ENCODE measurements around the gene SH3BP1.

DNA sequence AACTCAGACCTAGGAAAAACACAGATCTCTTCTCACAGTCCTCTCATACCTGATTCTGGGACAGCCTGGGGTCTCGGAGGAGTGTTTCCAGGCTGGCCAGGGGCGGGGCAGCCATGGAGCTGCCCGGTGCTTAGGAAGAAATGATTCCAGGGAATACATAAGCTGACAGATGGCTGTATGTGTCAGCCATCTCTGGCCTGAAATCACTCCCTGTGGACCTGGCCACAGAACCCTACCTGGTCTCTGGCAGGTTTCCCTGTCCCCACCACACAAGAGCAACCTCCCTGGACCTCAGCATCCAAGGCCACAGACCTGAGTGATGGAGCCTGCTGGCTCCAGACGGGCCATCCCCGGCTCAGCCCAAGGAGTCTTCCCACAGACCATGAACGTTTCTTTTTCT is 20.8 kb upstream of the SH3BP1 start:
- no peak for TF ChIP-seq MEIS1 (CRISPR knock-in tag; IDR thresholded peaks at IDR 0.05; ENCODE audit: borderline replicate concordance)
- no peak for TF ChIP-seq ZNF33A (CRISPR knock-in tag; IDR thresholded peaks at IDR 0.05; ENCODE audit: borderline replicate concordance)
- TF ChIP-seq KDM6A (CRISPR knock-in tag; IDR thresholded peaks at IDR 0.05; ENCODE audit: low read depth) = no peak
- TF ChIP-seq, protein P1, sequence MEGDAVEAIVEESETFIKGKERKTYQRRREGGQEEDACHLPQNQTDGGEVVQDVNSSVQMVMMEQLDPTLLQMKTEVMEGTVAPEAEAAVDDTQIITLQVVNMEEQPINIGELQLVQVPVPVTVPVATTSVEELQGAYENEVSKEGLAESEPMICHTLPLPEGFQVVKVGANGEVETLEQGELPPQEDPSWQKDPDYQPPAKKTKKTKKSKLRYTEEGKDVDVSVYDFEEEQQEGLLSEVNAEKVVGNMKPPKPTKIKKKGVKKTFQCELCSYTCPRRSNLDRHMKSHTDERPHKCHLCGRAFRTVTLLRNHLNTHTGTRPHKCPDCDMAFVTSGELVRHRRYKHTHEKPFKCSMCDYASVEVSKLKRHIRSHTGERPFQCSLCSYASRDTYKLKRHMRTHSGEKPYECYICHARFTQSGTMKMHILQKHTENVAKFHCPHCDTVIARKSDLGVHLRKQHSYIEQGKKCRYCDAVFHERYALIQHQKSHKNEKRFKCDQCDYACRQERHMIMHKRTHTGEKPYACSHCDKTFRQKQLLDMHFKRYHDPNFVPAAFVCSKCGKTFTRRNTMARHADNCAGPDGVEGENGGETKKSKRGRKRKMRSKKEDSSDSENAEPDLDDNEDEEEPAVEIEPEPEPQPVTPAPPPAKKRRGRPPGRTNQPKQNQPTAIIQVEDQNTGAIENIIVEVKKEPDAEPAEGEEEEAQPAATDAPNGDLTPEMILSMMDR (CRISPR knock-in tag; IDR thresholded peaks at IDR 0.05) = no peak
- TF ChIP-seq PHF8 (CRISPR knock-in tag; IDR thresholded peaks at IDR 0.05) = no peak
- TF ChIP-seq BATF2 (CRISPR knock-in tag; IDR thresholded peaks at IDR 0.05) = no peak

Data from HepG2 (cell line).